ENCODE results near the gene TCEAL3. TPM values are rescaled to one million over a fixed set of nuclear protein-coding genes. Genes with fewer than 3 reads are reported as not detected.
"Not testable (repeated sequence)": the region's sequence is repeated elsewhere in the genome, so short reads cannot be mapped to it uniquely, and the experiment has no call there.

The TCEAL3 gene
- total RNA-seq, 1 donor from 2014 or later, result 24.7 TPM

DNA sequence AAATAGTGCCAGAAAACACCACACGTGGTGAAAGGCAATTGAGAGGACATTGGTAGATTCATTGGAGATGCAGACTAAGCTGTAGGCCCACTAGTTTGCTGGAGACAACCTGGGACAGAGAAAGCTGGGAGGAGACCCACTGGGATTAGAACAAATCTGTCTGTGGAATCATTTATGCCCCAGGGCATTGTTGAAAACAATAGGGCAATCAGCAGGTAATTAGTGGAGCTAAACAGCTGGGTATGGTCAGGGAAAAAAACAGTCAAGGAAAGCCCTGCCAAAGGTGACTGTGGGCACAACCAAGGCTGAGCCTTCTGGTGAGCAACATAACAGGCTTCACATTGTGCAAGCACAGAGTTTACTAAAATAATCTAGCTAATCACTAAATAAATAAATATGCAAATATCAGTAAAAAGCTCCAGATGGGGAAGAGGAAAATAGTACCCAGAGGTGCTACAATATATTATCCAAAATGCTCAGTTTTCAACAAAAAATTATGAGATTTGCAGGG, 9.0 kb downstream of the TCEAL3 start:
- intact Hi-C loops (cut with DNase I), result no loop called here
- DNase-seq (ENCODE audit: low spot score), result no peak

- DNase-seq (ENCODE audit: low spot score), result no peak
- intact Hi-C loops (cut with DNase I), result no loop called here
Measured at GRCh38 chrX:103624111-103624510, 16.3 kb downstream of the TCEAL3 start.

DNA sequence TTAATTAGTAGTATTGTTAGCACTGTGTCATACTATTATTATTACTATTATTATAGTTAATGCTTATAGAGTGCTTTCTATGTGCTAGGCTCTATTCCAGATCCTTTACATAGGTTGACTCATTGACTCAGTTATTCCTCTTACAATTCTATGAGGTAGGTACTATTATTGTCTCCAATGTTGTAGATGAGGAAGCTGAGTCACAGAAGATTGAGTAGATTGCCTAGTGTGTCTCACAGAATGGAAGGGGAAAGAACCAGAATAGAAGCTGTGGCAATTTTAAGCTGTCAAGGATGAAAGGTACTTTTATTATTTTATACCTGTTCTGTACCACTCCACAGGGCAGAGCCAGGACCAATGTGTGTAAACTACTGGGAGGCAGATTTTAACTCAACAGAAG, 19.1 kb downstream of the TCEAL3 start:
- DNase-seq (ENCODE audit: low spot score), result no peak
- intact Hi-C loops (cut with DNase I), result no loop called here

DNA sequence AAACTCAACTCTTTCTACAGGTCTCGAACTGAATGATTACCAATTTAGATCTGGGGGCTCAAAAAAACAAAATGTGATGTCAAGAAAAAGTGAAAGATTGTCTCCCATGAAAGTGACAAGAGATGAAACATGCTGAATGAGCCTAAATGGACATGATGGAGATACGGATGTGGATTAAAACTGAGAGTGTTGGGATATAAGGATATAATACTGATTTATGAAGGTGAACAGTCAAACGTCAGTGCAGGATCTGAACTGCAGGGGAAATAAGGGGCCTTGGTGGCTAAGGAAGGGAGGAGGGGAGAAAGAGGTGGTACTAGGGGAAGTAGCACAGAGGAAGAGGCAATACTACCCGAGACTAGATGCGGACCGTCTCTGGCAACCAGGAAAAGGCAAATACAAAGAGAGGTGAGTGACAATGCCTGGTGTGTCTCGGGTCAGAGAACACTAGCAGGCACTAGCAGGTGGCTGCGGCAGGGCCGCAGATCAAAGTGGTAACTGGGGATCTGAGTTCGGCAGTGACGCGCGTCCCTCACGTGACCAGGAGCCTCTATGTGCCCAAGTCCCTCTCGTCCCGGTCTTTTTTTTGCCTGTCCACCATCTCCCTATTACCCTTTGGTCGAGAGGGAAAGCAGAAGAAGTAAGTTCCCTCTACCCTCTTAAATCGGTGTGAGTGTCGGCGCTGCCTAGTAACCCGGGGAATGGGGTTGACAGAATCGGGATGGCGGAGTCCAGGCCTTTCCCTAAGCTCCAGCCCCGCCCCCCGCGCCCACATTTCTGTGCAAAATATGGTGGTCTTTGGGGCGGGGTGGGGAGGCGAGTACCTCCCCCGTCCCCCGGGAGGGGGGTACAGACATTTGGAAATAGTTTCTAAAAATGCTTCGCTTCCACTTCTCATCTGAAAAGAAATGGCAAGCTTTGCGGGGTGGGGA, 20.9 kb downstream of the TCEAL3 start, which contains the start of gene TCEAL1:
TSS of gene TCEAL1 (plus strand) at position 590 of the 932 bp plus-strand sequence. CDS start 942 bp downstream, outside the sequence.
- intact Hi-C loops (cut with DNase I), result loop anchor here (2.0 kb wide), 1 partner anchor 58 kb away; the partner anchor contains the start of gene MORF4L2
- no peak for DNase-seq (ENCODE audit: low spot score)

DNA sequence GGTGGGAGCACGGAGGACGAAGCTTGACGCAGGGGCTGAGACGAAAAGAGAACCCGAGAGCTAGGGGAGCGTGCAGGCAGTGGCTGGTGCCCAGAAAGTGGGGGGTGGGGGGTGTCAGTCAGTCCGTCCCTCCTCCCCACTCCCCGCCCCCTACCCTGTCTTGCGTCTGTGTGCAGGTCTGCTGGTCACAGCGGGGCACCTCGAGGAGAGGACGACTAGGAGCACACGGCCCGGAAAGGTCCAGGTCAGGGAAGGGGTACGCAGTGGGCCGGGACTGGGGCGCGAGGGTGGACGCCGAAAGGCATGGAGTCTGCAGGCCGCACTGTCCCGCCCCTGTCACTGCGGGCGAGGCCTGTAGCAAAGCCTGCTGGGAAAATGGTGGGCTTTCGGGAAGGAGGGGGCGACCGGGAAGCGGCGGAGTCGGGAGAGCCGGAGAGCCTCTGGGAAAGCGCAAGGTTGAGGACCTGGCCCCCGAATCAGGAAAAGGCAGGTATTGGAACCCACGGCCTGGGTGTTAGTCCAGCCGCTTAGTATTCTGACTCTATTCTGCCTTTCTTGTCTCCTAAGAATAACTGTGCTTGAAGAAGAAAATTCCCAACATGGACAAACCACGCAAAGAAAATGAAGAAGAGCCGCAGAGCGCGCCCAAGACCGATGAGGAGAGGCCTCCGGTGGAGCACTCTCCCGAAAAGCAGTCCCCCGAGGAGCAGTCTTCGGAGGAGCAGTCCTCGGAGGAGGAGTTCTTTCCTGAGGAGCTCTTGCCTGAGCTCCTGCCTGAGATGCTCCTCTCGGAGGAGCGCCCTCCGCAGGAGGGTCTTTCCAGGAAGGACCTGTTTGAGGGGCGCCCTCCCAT, 21.8 kb downstream of the TCEAL3 start:
- peak; percentile 82 for DNase-seq (ENCODE audit: low spot score)
- intact Hi-C loops (cut with DNase I), result loop anchor here (2.0 kb wide), 1 partner anchor 57 kb away; the partner anchor contains the start of gene MORF4L2

DNA sequence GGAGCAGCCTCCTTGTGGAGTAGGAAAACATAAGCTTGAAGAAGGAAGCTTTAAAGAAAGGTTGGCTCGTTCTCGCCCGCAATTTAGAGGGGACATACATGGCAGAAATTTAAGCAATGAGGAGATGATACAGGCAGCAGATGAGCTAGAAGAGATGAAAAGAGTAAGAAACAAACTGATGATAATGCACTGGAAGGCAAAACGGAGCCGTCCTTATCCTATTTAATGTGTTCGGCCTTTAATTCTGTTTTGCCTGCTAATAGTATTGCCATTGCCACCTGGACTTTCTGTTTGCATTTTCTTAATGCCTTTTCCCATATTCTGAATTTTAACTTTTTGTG, 22.4 kb downstream of the TCEAL3 start:
- intact Hi-C loops (cut with DNase I), result no loop called here

DNA sequence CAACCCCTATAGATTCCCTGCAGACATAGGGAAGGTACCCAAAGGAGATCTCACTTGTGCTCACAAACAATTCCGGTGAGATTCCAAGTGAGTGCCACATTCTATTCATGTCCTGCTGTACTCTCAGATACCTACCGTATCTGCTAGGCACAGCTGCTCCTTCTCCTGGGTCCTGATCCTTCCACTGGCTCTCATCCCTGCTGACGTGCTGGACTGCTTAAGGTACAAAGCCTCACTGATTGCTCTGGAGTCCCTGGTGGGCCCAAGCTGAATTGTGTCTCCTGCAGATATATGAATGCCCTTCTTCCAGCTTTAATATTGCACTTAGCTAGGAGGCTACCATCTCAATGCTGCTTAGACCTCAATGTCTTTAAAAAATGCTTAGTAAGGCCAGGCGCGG, 23.4 kb downstream of the TCEAL3 start:
- intact Hi-C loops (cut with DNase I), result no loop called here
- no peak for DNase-seq (ENCODE audit: low spot score)

More for the DNA sequence above, 22.4 kb downstream of the TCEAL3 start:
- DNase-seq (ENCODE audit: low spot score), result no peak

- intact Hi-C loops (cut with DNase I), result no loop called here
- no peak for DNase-seq (ENCODE audit: low spot score)
Measured at GRCh38 chrX:103635436-103635835, 27.7 kb downstream of the TCEAL3 start.

DNA sequence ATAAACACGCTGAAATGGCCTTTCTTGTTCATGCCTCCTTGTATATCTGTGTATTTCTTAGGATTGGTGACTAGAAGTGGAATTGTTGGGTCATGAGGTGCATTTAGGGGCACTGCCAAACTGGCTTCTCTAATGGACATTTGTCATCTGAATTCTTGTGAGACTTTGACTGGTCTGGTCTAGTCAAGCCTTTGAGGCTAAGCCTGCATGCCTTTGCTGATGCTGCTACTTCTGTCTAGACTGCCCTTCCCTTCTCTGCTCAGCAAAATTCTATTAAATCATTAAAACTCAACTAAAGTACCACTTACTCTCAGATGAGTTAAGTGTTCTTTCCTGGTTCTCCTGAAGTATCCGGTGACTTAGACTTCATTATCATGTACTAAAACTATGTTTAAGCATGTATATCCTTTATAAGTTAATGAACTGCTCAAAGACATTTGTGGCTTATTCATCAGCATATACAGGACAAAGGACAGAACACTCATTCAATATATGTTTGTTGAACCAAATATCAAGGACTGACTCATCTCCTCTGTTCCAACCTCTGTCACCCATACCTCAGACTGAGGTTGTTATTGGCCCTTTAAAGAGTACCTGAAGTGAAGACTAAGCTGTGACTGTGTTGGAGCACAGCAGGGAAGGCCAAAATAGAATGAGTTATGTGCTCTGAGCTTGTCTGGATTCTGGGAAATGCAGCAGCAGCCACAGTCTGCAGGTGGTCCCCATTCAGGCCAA, 30.0 kb downstream of the TCEAL3 start:
- intact Hi-C loops (cut with DNase I), result no loop called here

DNA sequence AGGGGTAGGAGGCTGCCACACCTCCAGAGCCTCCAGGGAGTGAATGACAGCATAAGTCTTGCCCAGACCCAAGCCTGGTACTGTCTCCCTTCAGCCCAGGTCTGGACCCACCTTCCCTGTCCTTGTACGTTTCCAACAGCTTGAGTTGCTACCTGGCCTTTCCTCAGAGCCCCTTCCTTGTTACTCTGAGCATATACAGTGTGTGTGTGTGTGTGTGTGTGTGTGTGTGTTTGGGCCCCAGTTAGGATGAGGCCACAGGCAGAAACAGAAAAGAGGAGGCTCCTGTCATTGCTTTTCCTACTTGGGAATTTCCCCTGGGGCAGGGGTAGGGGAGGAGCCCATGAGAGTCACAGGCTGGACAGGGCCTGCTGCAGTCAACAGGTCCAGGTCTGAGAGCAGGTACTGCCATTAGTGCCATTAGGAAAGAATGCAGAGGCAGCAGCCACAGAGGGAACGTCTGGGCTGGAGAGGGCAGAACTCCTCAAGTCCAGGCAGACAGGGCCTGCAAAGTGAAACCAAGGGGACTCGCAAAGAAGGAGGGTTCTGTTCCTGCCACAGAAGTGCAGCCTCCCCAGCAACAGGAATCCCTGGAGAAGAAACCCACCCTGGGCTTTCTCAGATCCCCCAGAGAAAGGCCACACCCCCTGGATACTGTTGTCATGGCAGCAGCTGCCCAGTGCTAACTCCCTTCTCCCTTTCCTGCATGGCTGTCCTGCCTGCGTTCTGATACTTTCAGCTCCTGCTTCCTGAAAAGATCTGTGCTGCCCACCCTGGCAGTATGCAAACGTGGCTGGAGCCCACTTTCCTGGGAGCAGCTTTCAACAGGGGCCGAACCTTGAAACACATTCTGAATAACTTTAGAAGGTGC, 30.9 kb downstream of the TCEAL3 start:
- intact Hi-C loops (cut with DNase I); DNase-seq (ENCODE audit: low spot score): not testable (repeated sequence)

More for the DNA sequence above, 30.0 kb downstream of the TCEAL3 start:
- no peak for DNase-seq (ENCODE audit: low spot score)

- DNase-seq (ENCODE audit: low spot score), result no peak
- intact Hi-C loops (cut with DNase I), result no loop called here
Measured at GRCh38 chrX:103640401-103641155, 32.8 kb downstream of the TCEAL3 start.

GRCh38 chrX:103644125-103644524, 36.4 kb downstream of the TCEAL3 start:
- DNase-seq (ENCODE audit: low spot score), result no peak
- intact Hi-C loops (cut with DNase I), result no loop called here

DNA sequence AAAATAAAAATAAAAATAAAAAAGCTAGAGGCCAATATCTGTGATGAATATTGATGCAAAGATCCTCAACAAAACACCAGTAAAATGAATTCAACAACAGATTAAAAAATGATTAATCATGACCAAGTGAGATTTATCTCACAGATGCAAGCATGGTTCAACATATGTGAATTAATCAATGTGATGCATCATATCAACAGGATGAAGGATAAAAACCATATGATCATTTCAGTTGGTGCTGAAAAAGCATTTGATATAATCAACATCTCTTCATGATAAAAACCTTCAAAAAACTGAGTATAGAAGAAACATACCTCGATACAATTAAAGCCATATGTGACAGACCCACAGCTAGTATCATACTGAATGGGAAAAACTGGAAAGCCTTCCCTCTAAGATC, 39.9 kb downstream of the TCEAL3 start:
- no peak for DNase-seq (ENCODE audit: low spot score)
- intact Hi-C loops (cut with DNase I), result no loop called here

GRCh38 chrX:103651151-103651773, 43.5 kb downstream of the TCEAL3 start:
- DNase-seq (ENCODE audit: low spot score), result no peak

DNA sequence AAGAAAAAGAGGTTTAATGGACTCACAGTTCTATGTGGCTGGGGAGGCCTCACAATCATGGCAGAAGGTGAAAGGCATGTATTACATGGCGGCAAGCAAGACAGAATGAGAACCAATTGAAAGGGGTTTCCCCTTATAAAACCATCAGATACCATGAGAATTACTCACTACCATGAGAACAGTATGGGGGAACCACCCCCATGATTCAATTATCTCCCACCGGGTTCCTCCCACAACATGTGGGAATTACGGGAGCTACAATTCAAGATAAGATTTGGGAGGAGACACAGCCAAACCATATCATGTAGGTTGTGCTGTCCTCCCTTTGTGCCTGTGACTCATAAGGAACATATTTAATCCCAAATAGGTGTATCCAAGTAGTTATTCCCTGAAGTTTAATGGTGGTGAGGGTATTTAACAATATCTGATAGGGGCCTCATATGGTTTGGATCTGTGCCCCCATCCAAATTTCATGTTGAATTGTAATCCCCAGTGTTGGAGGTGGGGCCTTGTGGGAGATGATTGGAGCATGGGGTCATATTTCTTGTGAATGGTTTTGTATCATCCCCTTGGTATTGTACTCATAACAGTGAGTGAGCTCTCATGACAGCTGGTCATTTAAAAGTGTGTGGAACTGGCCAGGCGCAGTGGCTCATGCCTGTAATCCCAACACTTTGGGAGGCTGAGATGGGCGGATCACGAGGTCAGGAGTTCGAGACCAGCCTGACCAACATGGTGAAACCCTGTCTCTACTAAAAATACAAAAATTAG, 47.7 kb downstream of the TCEAL3 start:
- DNase-seq (ENCODE audit: low spot score); intact Hi-C loops (cut with DNase I): not testable (repeated sequence)

More at GRCh38 chrX:103651151-103651773, 43.5 kb downstream of the TCEAL3 start:
- intact Hi-C loops (cut with DNase I), result no loop called here

- no peak for DNase-seq (ENCODE audit: low spot score)
- intact Hi-C loops (cut with DNase I), result no loop called here
Measured at GRCh38 chrX:103656617-103657016, 48.9 kb downstream of the TCEAL3 start.

All from cardiac septum (tissue), 1 donor.